Mesenchymal stem cell (in vitro differentiated cells and primary cell): ENCODE measurements around the gene C11orf91.

ENCODE experiments used
- DNase-seq: peaks from one replicate; pipeline ENCODE4 v3.0.0-alpha.2; 2013
- H2AFZ ChIP-seq: one replicate; pipeline ENCODE4 v1.6.1; 2013; ENCODE audit warnings: low read depth, mild to moderate bottlenecking, control low read depth, inconsistent platforms, low read length, moderate library complexity
- H2AK5ac ChIP-seq: 2 replicates; pipeline ENCODE4 v1.6.1; 2013; ENCODE audit warnings: low read length, moderate library complexity, mild to moderate bottlenecking, inconsistent platforms; ENCODE audit not compliant: severe bottlenecking
- H2BK120ac ChIP-seq: one replicate; pipeline ENCODE4 v1.6.1; 2013; ENCODE audit warnings: low read depth, mild to moderate bottlenecking, inconsistent platforms, low read length, moderate library complexity
- H2BK12ac ChIP-seq, 2 experiments: one replicate each; pipeline ENCODE4 v1.6.1; 2013; ENCODE audit warnings: inconsistent platforms in 2 of 2, low read length in 2 of 2, mild to moderate bottlenecking in 2 of 2, moderate library complexity in 2 of 2, control low read depth in 1 of 2
- H2BK15ac ChIP-seq: one replicate; pipeline ENCODE4 v1.6.1; 2013; ENCODE audit warnings: mild to moderate bottlenecking, low read depth, inconsistent platforms; ENCODE audit not compliant: poor library complexity, severe bottlenecking
- H2BK5ac ChIP-seq: 2 replicates; pipeline ENCODE4 v1.6.1; 2013; ENCODE audit warnings: low read depth, mild to moderate bottlenecking, low read length, control low read depth, inconsistent platforms; ENCODE audit not compliant: poor library complexity, severe bottlenecking
- H3K14ac ChIP-seq, 2 experiments: one replicate each; pipeline ENCODE4 v1.6.1; 2013; ENCODE audit warnings: inconsistent platforms in 2 of 2, low read length in 2 of 2, control low read depth in 1 of 2, mild to moderate bottlenecking in 1 of 2, moderate library complexity in 1 of 2
- H3K18ac ChIP-seq, 2 experiments: one replicate each; pipeline ENCODE4 v1.6.1; 2013; ENCODE audit warnings: inconsistent platforms in 2 of 2, low read length in 2 of 2, control low read depth in 1 of 2, low read depth in 1 of 2, mild to moderate bottlenecking in 1 of 2
- H3K23ac ChIP-seq, 2 experiments: one replicate each; pipeline ENCODE4 v1.6.1; 2013; ENCODE audit warnings: inconsistent platforms in 2 of 2, low read length in 2 of 2, mild to moderate bottlenecking in 2 of 2, moderate library complexity in 2 of 2, control low read depth in 1 of 2
- H3K27ac ChIP-seq: 2 replicates; pipeline ENCODE4 v1.5.1; 2013; ENCODE audit warnings: mild to moderate bottlenecking, moderate library complexity, low read length, control low read depth, inconsistent platforms; ENCODE audit not compliant: poor library complexity, severe bottlenecking
- H3K27me3 ChIP-seq, 2 experiments: 2 replicates each; pipeline versions ENCODE4 v1.6.1 to v1.7.0; 2013; ENCODE audit warnings: low read length in 2 of 2, mild to moderate bottlenecking in 2 of 2, moderate library complexity in 2 of 2, control low read depth in 1 of 2, inconsistent platforms in 1 of 2; ENCODE audit not compliant: control insufficient read depth in 1 of 2, insufficient read depth in 1 of 2
- H3K36me3 ChIP-seq, 2 experiments: 2 replicates each; pipeline versions ENCODE4 v1.6.1 to v1.7.0; 2013; ENCODE audit warnings: low read length in 2 of 2, control low read depth in 1 of 2, inconsistent platforms in 1 of 2, low read depth in 1 of 2, mild to moderate bottlenecking in 1 of 2; ENCODE audit not compliant: insufficient read depth in 2 of 2, control insufficient read depth in 1 of 2
- H3K4ac ChIP-seq, 2 experiments: one replicate each; pipeline ENCODE4 v1.6.1; 2013; ENCODE audit warnings: inconsistent platforms in 2 of 2, low read length in 2 of 2, mild to moderate bottlenecking in 2 of 2, moderate library complexity in 2 of 2, control low read depth in 1 of 2, low read depth in 1 of 2
- H3K4me1 ChIP-seq: 2 replicates; pipeline ENCODE4 v1.6.1; 2013; ENCODE audit warnings: low read depth, low read length, control low read depth; ENCODE audit not compliant: control insufficient read depth, insufficient read depth
- H3K4me2 ChIP-seq: 2 replicates; pipeline ENCODE4 v1.6.1; 2013; ENCODE audit warnings: low read length, mild to moderate bottlenecking, inconsistent platforms; ENCODE audit not compliant: poor library complexity, severe bottlenecking
- H3K4me3 ChIP-seq, 2 experiments: 2 replicates each; pipeline versions ENCODE4 v1.5.1 to v1.7.0; 2013; ENCODE audit warnings: low read length in 2 of 2, mild to moderate bottlenecking in 2 of 2, control low read depth in 1 of 2, low read depth in 1 of 2; ENCODE audit not compliant: insufficient read depth in 1 of 2
- H3K79me1 ChIP-seq: replicated peaks from 2 replicates; pipeline ENCODE4 v1.6.1; 2013; ENCODE audit warnings: mild to moderate bottlenecking, control low read depth, low read length, inconsistent platforms; ENCODE audit not compliant: poor library complexity, severe bottlenecking
- H3K9ac ChIP-seq: 2 replicates; pipeline ENCODE4 v1.7.0; 2013; ENCODE audit warnings: mild to moderate bottlenecking, low read length, moderate library complexity
- H3K9me3 ChIP-seq: 2 replicates; pipeline ENCODE4 v1.7.0; 2013; ENCODE audit warnings: mild to moderate bottlenecking, low read length; ENCODE audit not compliant: control insufficient read depth
- H4K8ac ChIP-seq: one replicate; pipeline ENCODE4 v1.6.1; 2013; ENCODE audit warnings: inconsistent platforms, mild to moderate bottlenecking, low read length, moderate library complexity
- H4K91ac ChIP-seq: one replicate; pipeline ENCODE4 v1.6.1; 2013; ENCODE audit warnings: mild to moderate bottlenecking, low read length, inconsistent platforms
- WGBS: methylation state at CpG from one replicate; pipeline ENCODE4 v1.1.7; 2013; ENCODE audit warnings: mixed read lengths; 5-methylcytosine and 5-hydroxymethylcytosine counted together

Gene C11orf91

DNA sequence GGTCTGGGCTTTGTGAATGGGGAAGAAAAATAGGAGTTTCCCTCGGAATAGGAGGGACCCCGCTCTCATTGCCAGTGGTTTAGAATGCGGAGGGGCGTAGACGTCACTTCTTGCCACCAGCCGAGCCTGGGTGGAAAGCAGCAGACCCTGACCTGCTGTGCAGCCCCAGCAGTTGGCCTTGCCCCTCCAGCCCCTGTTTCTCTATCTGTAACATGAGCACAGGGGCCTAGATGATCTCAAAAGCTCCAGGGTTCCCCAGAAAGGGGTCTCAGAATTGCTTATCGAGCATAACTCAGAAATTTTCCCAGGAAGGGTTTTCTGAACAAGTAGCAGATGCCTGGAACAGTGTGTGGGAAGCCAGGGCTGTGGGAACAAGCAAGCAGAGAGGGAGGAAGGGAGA is 43.9 kb downstream of the C11orf91 start:
- Histone ChIP-seq H2BK120ac (no peak overlapping the region), H3K4me2 (no peak overlapping the region), H3K14ac (no peak overlapping the region), H2AFZ (no peak overlapping the region), H2BK12ac (no peak overlapping the region), H3K4ac (no peak overlapping the region), H2BK15ac (no peak overlapping the region), H2AK5ac (peak overlapping the region; percentile 44), H3K18ac (no peak overlapping the region), H3K27me3 (no peaks in the 10 kb centered on the region), H3K36me3 (peaks cover 15 to 68% of the 10 kb centered on the region in 2 experiments), H4K91ac (no peak overlapping the region), H3K23ac (no peak overlapping the region), H3K79me1 (no peaks in the 10 kb centered on the region), H2BK5ac (no peak overlapping the region), H3K4me3 (peak overlapping the region in 1 of 2 experiments; percentile 29), H3K9ac (no peak overlapping the region), H3K4me1 (peaks cover 1% of the 10 kb centered on the region), H3K27ac (no peak overlapping the region), H4K8ac (no peak overlapping the region), H3K9me3 (no peaks in the 10 kb centered on the region)
- DNase-seq: no peak
- 82% methylated on average over 7 of the region's 7 CpGs for WGBS

- no peak overlapping the region for H2BK12ac ChIP-seq
- H2BK15ac ChIP-seq: no peak overlapping the region
- no peak overlapping the region for H2AK5ac ChIP-seq
- 94% methylated on average over 10 of the region's 11 CpGs for WGBS
- H3K4me1 ChIP-seq: peaks cover 1% of the 10 kb centered on the region
- no peak overlapping the region for H3K4me3 ChIP-seq
- H3K36me3 ChIP-seq: peaks cover 15 to 62% of the 10 kb centered on the region in 2 experiments
- no peak overlapping the region for H4K8ac ChIP-seq
- no peaks in the 10 kb centered on the region for H3K79me1 ChIP-seq
- H3K9ac ChIP-seq: no peak overlapping the region
- no peak overlapping the region for H3K4ac ChIP-seq
- H2AFZ ChIP-seq: no peak overlapping the region
- H3K27me3 ChIP-seq: no peaks in the 10 kb centered on the region
- no peak overlapping the region for H2BK5ac ChIP-seq
- no peak overlapping the region for H3K18ac ChIP-seq
- no peak overlapping the region for H3K14ac ChIP-seq
- H3K23ac ChIP-seq: no peak overlapping the region
- H4K91ac ChIP-seq: no peak overlapping the region
- no peaks in the 10 kb centered on the region for H3K9me3 ChIP-seq
- H3K27ac ChIP-seq: no peak overlapping the region
- no peak overlapping the region for H2BK120ac ChIP-seq
- no peak overlapping the region for H3K4me2 ChIP-seq
- DNase-seq: no peak
Measured at GRCh38 chr11:33655842-33656600, 44.6 kb downstream of the C11orf91 start.

DNA sequence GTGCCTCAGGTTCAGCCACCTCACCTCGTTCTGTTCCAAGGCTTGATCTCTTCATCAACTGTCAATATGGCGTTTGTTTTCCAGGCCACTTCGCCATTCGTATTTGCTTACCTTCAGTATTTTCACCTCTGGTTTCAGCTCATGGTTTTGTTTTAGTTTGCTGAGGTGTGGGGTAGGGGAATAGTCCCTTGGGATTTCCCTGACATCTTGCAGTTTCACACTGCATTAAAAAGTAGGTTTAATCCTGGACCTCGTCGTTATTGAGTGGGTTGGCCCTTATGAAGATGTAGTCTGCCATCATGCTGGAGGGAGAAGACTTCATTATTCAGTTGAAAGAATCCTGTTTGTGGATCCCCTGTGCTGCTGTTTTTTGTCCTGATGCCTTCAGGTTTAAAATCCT is 46.0 kb downstream of the C11orf91 start:
- no peak overlapping the region for H2AFZ ChIP-seq
- no peak overlapping the region for H3K4me3 ChIP-seq
- peaks cover 1% of the 10 kb centered on the region for H3K4me1 ChIP-seq
- no peaks in the 10 kb centered on the region for H3K27me3 ChIP-seq
- H3K14ac ChIP-seq: no peak overlapping the region
- peaks cover 5 to 58% of the 10 kb centered on the region in 2 experiments for H3K36me3 ChIP-seq
- no peak overlapping the region for H2BK12ac ChIP-seq
- H4K91ac ChIP-seq: no peak overlapping the region
- no peaks in the 10 kb centered on the region for H3K9me3 ChIP-seq
- H3K27ac ChIP-seq: no peak overlapping the region
- H2BK15ac ChIP-seq: no peak overlapping the region
- no peak overlapping the region for H3K18ac ChIP-seq
- H3K79me1 ChIP-seq: no peaks in the 10 kb centered on the region
- H3K23ac ChIP-seq: no peak overlapping the region
- H3K4ac ChIP-seq: no peak overlapping the region
- no peak overlapping the region for H3K9ac ChIP-seq
- WGBS: 97% methylated on average over 6 of the region's 6 CpGs
- DNase-seq: no peak
- no peak overlapping the region for H4K8ac ChIP-seq
- H3K4me2 ChIP-seq: no peak overlapping the region
- no peak overlapping the region for H2BK120ac ChIP-seq
- H2BK5ac ChIP-seq: no peak overlapping the region
- H2AK5ac ChIP-seq: no peak overlapping the region

DNA sequence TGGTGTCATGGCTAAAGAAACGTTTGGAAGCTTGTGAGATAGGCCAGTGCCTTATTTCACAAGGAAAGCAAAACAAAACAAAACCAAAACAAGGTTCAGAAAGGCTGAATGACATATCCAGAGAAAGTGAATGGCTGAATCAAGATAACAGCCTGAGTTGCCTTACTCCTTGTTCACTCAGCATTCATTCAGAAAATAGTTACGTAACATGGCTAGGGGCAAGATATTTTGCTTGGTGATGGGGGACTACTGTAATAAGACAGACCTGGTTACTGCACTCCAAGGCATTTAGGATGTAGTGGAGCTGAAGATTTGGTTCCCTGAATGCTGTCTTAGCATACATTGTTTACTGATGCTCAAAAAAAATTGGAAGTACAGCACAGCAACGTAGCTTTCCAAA is 47.7 kb downstream of the C11orf91 start:
- H2BK15ac ChIP-seq: no peak overlapping the region
- no peak for DNase-seq
- no peak overlapping the region for H2BK12ac ChIP-seq
- H2BK120ac ChIP-seq: no peak overlapping the region
- no peak overlapping the region for H3K27ac ChIP-seq
- H2AK5ac ChIP-seq: no peak overlapping the region
- no peak overlapping the region for H3K14ac ChIP-seq
- no peak overlapping the region for H3K18ac ChIP-seq
- H3K79me1 ChIP-seq: no peaks in the 10 kb centered on the region
- no peak overlapping the region for H4K91ac ChIP-seq
- 88% methylated on average over 2 of the region's 3 CpGs for WGBS
- H3K27me3 ChIP-seq: no peaks in the 10 kb centered on the region
- H3K9ac ChIP-seq: no peak overlapping the region
- H3K36me3 ChIP-seq: peaks cover 5 to 44% of the 10 kb centered on the region in 2 experiments
- H3K4me1 ChIP-seq: peaks cover 1% of the 10 kb centered on the region
- H2AFZ ChIP-seq: no peak overlapping the region
- no peak overlapping the region for H3K4me2 ChIP-seq
- no peak overlapping the region for H3K4me3 ChIP-seq
- no peak overlapping the region for H3K23ac ChIP-seq
- H3K9me3 ChIP-seq: no peaks in the 10 kb centered on the region
- no peak overlapping the region for H3K4ac ChIP-seq
- H4K8ac ChIP-seq: no peak overlapping the region
- H2BK5ac ChIP-seq: no peak overlapping the region
